ENCODE measurements around the gene HMGB4.

GRCh38 chr1:33823830-33824229, 40.0 kb upstream of the HMGB4 start:
- TF ChIP-seq CTCF (IDR thresholded peaks at IDR 0.05): no peak
- no peak for TF ChIP-seq POLR2AphosphoS5 (IDR thresholded peaks at IDR 0.05)
- no peak for TF ChIP-seq POLR2A (IDR thresholded peaks at IDR 0.05)
- no peak for TF ChIP-seq EP300 (IDR thresholded peaks at IDR 0.05)
